Skeletal muscle cell (primary cell): ENCODE data around the gene SCAPER.
"Not testable (repeated sequence)": the region's sequence is repeated elsewhere in the genome, so short reads cannot be mapped to it uniquely, and the experiment has no call there.

Source experiments
- DNase-seq: peaks from one replicate; pipeline ENCODE4 v3.0.0-alpha.2; 2010; ENCODE audit warnings: low read depth
- H3K4me3 ChIP-seq: 2 replicates; pipeline ENCODE4 v1.5.1; 2011; ENCODE audit warnings: low read depth, mild to moderate bottlenecking, control low read depth, low read length, moderate library complexity

SCAPER gene

DNA sequence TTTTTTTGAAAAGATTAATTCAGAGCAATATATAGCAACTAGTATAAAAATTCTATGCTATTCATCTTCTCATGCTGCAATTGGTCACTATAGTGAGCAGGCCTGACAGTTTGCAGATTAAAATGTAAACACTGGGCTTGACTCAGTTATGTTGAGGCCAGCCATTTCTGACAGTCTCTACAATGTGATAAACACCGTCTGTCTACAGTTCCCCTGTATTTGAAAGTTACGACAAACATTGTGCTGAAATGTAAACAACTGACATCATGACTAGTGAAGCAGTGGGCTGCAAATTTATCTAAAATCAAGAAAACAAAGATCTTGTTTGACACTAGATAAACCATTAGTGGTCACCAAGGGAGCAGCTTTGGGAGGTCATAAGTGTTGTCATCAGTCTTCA lies 371.1 kb downstream of the SCAPER start:
- no peak overlapping the region for H3K4me3 ChIP-seq
- no peak for DNase-seq

- H3K4me3 ChIP-seq: no peak overlapping the region
- no peak for DNase-seq
Observed at GRCh38 chr15:76533060-76533820, 371.9 kb downstream of the SCAPER start.

- H3K4me3 ChIP-seq: no peak overlapping the region
- no peak for DNase-seq
Observed at GRCh38 chr15:76529911-76530310, 375.2 kb downstream of the SCAPER start.

GRCh38 chr15:76526111-76526510 lies 379.0 kb downstream of the SCAPER start:
- no peak overlapping the region for H3K4me3 ChIP-seq
- DNase-seq: no peak

GRCh38 chr15:76517910-76518309 lies 387.2 kb downstream of the SCAPER start:
- no peak overlapping the region for H3K4me3 ChIP-seq
- DNase-seq: no peak

DNA sequence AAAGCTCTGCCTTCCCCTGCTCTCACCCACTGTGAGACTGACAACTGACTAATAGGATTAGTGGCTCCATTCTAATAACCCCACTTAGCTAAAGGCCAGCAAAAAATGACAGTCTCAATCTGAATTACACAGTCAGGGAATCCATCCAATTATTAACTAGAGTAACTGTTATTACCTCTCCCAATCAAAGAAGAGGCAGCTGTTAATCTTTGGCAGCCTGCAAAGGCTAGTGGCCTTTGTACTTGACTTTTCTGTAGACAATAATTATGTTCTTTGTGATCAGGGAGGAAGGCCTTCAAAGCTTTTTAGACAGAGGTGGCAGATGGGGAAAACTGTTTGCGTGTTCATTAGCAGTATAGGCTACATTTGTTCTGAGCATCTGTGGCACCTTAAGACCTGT lies 390.9 kb downstream of the SCAPER start:
- no peak for DNase-seq
- no peak overlapping the region for H3K4me3 ChIP-seq

DNA sequence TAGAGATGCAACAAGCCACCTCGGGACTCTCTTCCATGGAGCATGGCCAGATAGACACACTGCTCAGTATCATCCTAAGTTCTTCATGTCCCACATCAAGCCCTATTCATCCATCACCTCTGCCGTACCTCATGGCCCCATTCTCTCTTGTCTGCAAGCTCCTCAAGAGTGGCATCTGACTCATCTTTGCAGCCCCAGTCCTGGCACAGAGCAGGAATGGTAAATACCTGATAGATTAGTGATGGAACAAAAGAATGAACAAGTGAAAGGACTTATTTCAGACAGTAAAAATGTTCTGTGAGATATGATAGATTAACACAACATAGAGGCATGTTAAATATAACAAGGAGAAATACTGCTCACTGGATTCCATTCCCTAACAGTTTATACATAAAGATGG lies 392.2 kb downstream of the SCAPER start:
- no peak for DNase-seq
- H3K4me3 ChIP-seq: no peak overlapping the region

- not testable (repeated sequence) for DNase-seq, H3K4me3 ChIP-seq
Observed at GRCh38 chr15:76510663-76511062, 394.5 kb downstream of the SCAPER start.

DNA sequence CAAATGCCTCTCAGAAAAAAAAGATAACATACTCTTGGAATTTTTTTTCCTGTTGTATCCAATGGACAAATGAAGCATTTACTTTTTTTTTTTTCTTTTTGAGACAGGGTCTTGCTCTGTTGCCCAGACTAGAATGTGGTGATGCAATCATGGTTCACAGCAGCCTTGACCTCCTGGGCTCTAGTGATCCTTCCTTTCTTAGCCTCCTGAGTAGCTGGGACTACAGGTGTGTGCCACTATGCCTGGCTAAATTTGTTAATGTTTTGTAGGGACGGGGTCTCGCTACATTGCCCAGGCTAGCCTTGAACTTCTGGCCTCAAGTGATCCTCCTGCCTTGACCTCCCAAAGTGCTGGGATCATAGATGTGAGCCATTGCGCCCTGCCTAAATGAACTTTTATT lies 401.3 kb downstream of the SCAPER start:
- no peak overlapping the region for H3K4me3 ChIP-seq
- DNase-seq: no peak

- no peak overlapping the region for H3K4me3 ChIP-seq
- DNase-seq: no peak
Observed at GRCh38 chr15:76503121-76503520, 402.0 kb downstream of the SCAPER start.

- no peak for DNase-seq
- H3K4me3 ChIP-seq: no peak overlapping the region
Observed at GRCh38 chr15:76502678-76503077, 402.5 kb downstream of the SCAPER start.

GRCh38 chr15:76502185-76502584 lies 403.0 kb downstream of the SCAPER start:
- not testable (repeated sequence) for H3K4me3 ChIP-seq

GRCh38 chr15:76501726-76502125 lies 403.4 kb downstream of the SCAPER start:
- H3K4me3 ChIP-seq: no peak overlapping the region
- DNase-seq: no peak

More at GRCh38 chr15:76502185-76502584, 403.0 kb downstream of the SCAPER start:
- not testable (repeated sequence) for DNase-seq

GRCh38 chr15:76501011-76501410 lies 404.1 kb downstream of the SCAPER start:
- no peak overlapping the region for H3K4me3 ChIP-seq
- DNase-seq: no peak

- no peak overlapping the region for H3K4me3 ChIP-seq
- no peak for DNase-seq
Observed at GRCh38 chr15:76495487-76495886, 409.7 kb downstream of the SCAPER start.

DNA sequence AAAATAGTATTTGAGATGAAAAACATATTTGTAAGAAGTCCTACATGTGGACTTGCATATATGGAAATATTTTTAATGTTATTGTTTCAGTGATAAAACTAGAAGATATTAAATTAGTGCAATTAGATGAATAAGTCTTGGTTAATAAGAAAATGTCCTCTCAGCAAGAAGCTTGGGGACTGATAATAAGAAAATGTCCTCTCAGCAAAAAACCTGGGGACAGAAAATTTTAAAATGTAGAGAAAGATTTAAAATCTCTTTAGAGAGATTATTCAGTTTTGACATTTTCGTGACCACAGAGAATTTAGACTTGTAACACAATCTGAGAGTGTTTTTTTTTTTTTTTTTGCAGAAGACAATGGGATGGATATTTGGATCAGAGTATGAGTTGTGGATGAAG lies 412.6 kb downstream of the SCAPER start:
- no peak overlapping the region for H3K4me3 ChIP-seq
- DNase-seq: no peak

- no peak for DNase-seq
- H3K4me3 ChIP-seq: no peak overlapping the region
Observed at GRCh38 chr15:76483752-76484151, 421.4 kb downstream of the SCAPER start.

- no peak for DNase-seq
- no peak overlapping the region for H3K4me3 ChIP-seq
Observed at GRCh38 chr15:76483018-76483417, 422.1 kb downstream of the SCAPER start.

DNA sequence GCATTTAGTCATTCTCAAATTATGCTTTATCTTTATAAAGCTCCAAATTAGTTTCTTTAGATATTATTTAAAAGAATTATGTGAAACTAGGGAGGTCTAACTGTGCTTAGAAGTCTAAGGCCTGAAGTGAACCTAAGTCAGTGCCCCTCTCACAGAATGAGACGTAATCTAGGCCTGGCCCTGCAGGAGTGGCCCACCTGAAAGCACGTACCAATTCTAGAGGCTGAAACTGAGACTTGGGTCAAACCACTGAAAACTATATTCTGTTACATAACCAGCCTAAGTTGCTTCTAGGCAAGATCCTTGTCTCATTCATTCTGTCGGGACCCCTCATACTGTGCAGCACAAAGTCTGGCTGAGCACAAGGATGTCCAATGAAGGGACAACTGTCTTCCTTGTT lies 424.9 kb downstream of the SCAPER start:
- H3K4me3 ChIP-seq: no peak overlapping the region
- no peak for DNase-seq

DNA sequence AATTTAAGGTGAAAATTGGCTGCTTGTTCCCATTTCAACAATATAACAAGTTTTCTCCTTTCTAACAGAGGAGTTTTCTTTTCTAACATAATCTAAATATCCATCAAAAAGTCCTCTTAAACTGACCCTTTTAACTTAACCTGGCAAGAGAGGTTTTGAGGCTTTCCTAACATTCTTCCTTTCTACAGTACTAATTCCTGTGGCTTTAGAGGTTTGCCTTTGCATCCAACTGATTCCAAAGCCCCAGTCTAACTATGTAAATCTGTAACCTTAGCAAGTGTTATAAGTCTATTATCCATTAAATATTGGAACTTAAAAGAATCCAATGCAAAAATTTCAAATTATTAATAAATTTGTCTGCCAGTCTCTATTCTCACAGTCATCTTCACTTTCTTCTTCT lies 434.4 kb downstream of the SCAPER start:
- DNase-seq: peak; percentile 2
- H3K4me3 ChIP-seq: no peak overlapping the region

DNA sequence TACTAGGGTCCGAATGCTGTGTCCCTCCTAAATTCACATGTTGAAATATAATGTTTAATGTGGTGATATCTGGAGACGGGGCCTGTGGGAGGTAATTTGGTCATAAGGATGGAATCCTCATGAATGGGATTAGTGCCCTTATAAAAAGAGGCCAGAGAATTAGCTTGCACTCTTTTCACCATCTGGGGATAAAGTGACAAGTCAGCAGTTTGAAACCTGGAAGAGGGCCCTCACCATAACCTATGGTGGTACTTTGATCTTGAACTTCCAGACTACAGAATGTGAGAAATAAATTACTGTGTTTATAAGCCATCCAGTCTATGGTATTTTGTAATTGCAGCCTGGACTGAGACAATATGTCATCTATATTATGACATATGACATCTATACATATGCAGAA lies 436.4 kb downstream of the SCAPER start:
- DNase-seq: no peak
- no peak overlapping the region for H3K4me3 ChIP-seq

- no peak for DNase-seq
- H3K4me3 ChIP-seq: no peak overlapping the region
Observed at GRCh38 chr15:76467136-76467535, 438.0 kb downstream of the SCAPER start.
